GM19035 (cell line): ENCODE data around the gene GRAMD4.
"Not testable (repeated sequence)": the region's sequence is repeated elsewhere in the genome, so short reads cannot be mapped to it uniquely, and the experiment has no call there.

ENCODE experiments used
- ATAC-seq: cut with Tn5 transposase; IDR thresholded peaks from one replicate; pipeline ENCODE4 v1.9.1; 2021; ENCODE audit not compliant: unreplicated experiment

Gene GRAMD4

DNA sequence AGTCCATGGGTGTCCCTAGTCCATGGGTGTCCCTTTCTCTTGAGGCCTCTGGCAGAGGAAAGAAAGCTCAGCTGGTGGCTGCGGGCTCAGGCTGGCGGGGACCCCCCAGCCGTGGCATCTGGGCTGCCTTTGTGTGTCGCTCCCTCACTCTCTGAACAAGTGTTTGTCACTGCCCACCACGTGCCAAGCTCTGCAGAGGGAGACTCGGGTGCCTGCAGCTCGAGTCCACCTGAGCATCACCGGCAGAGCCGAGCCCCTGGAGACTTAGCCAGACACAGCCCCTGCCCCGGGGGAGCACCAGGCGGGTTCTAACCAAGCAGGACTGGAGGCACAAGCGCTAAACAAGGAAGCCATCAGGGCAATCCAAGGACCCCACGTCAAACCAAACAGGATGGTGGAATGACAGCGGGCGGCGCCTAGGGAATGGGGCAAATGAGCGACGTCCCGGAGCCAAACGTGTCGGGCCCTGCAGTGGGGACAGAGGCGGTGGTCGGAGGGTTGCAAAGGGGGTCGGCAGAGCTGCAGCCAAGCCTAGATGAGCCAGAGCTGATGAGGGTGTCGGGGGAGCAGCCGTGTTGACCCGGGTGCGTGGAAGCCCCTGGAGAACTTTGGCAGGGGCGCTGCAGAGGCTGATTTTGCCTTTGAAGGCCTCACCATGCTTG lies 2.1 kb upstream of the GRAMD4 start:
- no peak for ATAC-seq

DNA sequence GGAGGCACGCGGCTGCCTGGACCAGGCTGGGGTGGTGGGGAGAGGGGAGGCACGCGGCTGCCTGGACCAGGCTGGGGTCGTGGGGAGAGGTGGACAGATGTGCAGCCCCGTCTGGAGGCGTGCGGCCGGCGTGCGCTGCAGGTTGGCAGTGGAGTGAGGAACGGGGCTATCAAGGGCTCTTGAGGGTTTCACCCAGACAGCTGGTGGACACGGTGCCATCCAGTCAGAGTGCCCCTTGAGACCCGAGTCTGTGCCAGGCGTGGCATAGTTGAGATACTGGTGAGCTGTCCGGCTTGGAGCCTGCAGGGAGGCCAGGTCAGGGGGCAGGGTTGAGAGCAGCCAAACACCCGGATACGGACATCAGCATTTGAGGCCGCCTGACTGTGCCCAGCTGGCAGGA lies 1.5 kb upstream of the GRAMD4 start:
- ATAC-seq, result no peak

DNA sequence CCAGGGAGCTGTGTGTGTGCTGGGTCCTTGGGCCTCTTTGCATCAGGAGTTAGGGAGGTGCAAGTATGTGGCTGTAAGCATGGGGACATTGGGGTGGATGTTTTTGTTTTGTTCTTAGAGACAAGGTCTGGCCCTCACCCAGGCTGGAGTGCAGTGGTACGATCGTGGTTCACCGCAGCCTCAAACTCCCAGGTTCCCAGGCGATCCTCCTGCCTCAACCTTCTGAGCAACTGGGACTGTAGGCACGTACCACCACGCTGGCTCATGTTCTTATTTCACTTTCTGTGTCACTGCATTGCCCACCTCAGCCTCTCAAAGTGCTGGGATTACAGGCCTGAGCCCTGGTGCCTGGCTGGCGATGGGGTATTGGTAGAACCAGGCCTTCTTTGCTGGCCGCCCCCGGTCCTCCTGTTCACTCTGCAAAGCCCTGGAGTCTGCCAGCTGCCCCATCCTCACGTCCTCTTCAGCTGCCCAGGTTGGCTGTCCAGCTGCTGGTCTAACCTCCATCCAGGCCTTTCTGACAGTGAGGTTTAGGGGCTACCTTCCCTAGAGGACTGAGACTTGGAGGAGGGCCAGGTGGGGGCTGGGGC lies 851 bp upstream of the GRAMD4 start:
- ATAC-seq, result no peak

DNA sequence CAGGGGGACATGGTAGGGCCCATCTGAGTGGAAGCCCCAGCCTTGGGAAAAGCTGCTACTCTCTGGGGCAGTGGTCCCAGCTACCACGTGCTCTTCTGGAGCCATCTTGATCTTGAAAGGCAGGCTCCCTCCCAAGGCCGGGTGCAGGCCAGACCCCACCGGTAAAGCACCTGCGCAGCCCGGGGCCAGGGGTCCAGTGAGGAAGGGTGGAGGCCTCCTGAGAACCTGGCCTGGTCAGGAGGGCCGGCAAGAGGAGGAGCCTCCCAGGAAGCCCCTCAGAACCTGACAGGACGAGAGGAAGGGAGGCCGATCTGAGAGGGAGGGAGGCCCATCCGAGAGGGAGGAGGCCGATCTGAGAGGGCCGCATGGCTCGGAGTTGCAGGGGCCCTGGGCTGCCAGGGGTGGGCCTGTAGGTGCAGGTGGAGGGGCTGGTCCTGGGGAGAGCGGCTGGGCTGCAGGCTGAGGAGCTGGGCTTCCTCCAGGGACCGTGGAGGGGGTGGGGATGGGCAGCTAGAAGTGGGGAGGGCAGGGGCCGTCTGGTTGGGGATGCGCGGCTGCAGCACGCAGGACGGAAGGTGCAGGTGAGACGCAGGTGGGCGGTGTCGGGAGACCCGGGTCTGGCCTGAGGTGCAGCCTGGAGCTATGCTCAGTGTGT lies 529 bp downstream of the GRAMD4 start:
- ATAC-seq, result no peak

DNA sequence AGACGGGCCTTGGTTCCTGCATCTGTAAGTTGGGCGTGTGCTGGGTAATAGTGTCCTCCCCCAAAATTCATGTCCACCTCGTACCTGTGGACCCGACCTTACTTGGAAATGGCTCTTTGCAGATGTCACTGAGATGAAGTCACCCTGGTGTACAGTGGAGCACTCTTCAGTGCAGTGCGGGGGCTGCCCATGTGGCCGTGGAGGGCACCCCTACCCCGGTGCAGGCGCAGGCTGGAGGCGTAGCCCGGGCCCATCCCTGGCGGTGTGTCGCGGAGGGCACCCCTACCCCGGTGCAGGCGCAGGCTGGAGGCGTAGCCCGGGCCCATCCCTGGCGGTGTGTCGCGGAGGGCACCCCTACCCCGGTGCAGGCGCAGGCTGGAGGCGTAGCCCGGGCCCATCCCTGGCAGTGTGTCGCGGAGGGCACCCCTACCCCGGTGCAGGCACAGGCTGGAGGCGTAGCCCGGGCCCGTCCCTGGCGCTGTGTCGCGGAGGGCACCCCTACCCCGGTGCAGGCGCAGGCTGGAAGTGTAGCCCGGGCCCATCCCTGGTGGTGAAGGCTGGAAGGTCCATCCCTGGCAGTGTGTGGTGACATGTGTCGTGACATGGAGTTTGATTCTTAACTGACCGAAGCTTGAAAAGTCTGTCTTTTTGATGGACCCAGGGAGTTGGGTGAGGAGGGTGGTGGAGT lies 1.2 kb downstream of the GRAMD4 start:
- not testable (repeated sequence) for ATAC-seq

DNA sequence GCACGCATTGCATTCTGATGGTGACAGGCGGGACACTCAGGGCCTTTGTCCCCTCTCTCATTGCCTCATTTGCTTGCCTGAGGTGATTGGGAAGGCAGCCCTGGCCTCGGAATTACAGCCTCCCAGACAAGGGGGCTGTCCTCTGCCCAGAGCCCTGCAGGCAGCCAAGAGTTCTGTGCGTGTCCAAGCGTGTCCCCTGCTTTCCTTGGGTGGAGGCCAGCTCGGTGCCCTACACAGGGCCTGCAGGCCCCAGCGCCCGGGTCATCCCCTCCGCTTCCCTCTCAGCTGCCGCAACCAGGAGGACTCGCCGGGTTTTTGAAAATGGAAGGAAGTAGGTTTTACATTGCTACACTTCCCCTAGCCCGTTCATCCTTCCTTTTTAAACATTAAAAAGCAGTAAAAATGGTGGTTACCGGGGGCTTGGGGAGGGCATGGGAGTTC lies 1.9 kb downstream of the GRAMD4 start:
- ATAC-seq, result no peak

DNA sequence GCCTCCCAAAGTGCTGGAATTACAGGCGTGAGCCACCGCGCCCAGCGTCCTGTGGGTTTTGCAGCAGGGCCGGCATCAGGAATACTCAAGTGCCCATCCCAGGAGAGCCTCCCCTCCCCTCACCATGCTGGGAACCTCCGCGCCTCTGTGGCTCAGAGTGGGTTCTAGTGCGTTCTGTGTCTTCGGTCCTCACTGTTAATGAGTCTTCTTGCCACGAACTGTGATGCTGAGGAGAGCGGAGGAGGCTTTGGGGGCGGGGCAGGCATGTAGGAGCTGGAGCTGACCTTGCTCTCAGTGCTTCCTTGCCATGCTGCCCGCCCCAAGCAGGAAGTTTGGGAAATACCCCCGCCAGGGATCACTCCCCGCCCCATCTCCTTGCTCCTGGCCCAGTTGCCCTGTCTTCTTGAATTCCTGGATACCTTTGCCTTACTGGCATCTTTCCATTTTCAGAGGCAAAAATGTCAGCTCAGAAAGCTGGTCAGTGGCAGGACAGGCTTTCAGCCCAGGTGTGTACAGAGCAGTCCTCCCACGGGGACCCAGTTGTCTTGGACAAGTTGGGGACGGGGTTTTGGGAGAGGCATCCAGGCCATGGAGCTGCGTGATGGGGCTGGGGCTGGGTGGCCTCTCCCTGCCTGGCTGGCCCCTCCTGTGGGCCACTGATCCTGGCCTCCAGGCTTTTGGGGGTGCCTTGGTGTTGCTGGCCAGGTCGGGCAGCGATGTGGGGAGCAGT lies 5.1 kb downstream of the GRAMD4 start:
- no peak for ATAC-seq

DNA sequence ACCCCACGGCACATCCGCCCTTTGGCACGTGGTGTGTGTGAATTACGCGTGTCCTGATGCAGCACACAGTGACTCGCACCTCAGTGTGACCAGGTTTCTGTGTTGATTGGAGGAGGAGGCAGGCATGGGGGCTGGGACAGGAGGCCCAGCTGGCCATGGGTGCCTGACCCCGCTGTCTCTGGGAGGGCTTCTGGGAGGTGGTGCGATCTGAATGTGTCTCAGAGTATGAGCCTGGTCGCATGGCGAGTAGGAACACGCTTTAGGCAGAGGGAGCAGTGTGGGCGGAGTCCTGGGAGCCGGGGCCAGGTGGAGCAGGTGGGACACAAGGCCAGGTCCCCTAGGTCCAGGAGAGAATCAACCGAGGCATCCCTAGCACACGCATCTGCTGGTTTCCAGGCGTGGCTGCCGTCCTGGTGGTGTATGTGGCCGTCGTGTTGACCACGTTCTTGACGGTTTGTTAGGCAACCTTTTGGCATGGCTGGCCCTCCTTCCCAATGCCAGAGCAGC lies 5.7 kb downstream of the GRAMD4 start:
- no peak for ATAC-seq

DNA sequence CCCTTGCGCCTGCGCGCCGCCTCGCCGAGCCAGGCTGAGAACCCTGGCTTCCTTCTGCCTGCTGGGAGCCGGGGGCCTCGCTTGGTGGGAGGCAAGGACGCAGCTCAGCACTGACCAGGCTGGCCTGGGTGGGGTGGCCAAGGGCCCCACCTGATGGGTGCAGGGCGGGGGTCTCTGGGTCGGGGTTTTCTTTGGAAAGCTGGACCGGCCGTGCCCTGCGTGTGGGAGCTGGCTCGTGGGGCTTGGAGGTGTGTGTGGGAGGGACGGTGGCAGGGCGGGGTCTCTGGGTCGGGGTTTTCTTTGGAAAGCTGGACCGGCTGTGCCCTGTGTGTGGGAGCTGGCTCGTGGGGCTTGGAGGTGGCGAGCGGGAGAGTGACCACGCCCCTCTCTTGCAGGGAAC lies 6.2 kb downstream of the GRAMD4 start:
- ATAC-seq, result no peak

DNA sequence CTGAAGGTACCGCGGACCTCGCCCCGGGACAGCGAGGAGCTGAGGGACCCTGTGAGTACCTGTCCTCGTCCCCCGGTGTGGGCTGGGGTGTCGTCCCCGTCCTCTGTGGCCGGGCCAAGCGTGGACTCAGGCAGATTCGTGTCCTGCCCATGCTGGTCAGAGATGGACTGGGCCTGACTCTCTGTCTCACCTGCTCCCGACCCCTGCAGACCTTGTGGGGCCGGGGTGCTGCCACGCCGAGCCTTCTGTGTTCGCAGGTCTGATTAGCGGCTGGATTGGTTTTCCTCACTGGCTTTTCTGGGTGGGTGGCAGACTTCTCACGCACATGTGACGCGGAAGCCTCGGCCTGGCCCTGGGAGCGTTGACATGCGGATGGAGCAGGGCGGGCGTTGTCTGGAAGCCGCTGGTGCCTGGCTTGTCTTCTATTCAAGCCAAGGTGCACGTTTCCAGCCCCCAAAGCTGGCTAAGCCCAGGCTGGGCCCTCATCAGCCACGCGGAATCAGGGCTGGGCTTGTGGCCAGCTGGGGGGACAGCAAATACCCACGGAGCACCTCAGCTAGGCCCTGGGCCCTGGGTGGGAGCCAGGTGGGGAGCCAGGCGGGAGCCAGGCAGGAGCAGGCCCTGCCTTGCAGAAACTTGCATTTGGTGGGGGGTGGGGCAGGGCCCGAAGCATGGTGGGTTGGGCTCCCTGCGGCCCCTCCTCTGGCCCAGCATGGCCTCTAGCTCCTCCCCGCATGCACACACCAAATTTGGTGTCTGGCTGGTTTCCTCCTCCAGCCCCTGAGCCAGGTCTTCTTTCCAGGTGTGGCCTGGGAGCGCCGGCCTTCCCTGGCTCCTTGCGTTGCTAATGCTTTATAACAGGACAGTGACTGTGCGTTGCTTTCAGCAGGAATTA lies 7.0 kb downstream of the GRAMD4 start:
- ATAC-seq, result no peak

DNA sequence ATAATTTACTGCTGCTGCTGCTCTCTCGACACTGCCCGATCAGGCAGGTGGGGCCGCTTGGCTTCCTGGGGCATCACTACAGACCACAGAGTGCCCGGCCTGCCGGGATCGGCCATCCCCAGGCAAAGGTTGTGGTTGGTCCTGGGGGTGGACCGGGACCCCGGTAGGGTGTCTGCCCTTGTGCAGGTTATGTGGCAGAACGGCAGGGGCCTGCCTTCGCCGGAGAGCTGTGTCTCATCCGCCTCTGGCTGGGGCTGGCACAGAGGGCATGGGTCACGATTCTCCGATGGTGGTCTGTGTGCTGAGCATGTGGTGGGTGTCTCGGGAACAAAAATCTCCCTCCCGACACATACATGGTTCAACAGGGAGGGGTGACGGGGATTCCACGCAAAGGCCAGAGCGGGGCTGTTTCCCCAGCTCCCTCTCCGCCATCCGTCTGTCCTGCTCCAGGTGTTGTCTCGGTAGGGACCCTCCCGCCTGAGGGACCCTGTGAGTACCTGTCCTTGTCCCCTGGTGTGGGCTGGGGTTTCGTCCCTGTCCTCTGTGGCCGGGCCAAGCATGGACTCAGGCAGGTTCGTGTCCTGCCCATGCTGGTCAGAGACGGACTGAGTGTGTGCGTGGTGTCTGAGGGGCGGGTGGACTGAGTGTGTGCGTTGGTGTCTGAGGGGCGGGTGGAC lies 7.8 kb downstream of the GRAMD4 start:
- ATAC-seq, result no peak

DNA sequence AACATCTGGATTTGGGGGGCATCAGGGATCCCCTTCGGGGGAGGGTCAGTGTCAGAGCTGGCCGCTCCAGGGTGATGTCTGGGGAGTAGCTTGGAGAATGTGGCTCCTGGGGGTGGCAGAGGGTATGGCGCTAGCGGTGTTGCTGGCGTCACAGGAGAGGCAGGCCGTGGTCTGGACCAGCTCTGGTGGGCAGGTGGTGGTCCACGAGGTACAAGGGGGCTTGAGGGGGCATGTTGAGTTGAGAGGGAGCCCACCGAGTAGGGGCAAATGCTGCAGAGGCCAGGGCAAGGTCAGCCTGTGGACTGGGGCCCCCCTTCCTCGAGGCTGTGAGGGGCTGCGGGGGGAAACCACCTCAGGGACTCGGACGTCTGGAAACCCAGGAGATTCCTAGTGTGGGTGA lies 8.6 kb downstream of the GRAMD4 start:
- no peak for ATAC-seq

DNA sequence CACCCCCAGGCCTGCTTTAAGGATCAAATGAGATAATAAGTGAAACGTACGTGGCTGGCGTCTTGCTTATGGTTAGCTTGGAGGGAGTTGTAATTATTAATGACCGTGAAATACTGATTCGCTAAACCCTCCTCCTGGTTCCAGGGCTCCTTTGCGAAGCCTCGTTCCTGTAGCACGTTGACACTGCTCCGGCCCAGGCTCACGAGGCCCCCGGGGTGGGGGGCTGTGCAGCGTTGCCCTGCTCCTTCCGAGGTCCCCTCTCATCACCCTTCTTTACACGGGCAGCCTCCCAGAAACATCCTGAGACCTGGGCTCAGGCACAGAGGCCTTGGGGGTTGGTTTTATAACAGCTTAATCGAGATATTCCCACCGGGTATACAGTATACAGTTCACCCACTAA lies 9.1 kb downstream of the GRAMD4 start:
- no peak for ATAC-seq

DNA sequence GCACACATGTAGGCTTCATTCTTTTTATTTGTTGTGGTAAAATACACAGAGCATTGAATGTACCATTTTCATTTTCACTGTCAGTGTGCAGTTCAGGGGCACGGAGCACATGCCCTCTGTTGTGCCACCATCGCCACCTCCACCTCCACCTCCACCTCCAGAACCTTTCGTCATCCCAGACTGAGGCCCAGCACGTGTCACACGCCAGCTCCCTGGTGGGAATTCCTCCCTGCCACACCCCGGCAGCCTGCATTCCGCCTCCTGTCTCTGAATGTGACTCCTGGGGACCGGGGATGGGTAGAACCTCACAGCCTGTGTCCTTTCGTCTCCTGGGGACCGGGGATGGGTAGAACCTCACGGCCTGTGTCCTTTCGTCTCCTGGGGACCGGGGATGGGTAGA lies 10.9 kb downstream of the GRAMD4 start:
- no peak for ATAC-seq

DNA sequence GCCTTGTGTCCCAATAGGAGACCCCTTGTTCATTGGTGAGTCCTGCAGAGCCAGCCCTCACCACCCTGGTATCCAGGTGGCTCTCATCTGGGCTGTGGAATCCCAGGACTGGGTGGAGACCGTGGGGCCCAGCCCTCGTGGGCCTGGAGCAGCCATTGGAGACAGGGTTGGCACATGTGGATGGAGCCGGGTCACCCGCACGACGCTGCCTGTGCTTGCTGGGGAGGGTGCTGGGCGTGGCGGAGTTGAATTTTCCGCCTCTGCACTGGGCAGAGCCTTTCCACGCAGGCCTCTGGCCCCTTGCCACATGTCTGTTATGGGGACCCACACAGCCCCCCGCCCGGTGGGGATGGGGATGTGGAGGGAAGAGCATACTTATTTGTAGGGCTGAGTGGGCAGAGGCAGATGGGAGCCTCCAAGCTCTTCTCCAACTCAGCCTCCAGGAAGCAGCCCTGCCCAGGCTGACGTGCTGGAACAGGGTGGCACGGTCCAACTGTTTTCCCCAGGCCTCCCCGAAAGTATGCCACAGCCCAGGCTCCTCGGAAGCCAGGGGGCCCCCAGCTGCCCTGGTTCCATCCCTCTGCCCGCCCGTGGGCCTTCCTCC lies 12.6 kb downstream of the GRAMD4 start:
- ATAC-seq, result no peak

DNA sequence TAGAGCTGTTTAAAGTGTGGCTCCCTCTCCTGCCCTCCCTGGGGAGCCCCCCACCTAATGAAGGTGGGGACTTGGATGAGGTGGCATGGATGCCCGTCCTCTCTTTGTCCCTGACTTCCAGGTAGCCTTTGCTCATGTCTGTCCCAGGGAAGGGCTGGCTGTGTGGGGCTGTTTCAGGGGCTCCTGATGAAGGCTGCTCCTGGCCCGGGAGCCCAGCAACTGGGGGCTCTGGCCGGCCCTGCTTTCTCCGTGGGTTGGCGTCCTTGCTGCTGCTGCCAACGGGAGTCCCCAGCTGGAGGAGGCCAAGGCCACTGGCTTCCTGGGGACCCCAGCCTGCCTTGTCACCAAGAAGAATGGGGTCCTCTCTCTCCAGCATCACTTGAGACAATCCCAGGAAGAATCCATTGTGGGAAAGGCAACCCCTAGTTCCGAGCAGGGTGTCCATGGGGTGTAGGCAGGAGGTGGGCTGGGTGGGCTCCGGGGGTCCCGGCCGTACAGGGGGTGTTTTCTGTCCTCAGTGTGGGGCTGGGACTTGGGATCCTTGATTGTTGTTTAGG lies 13.2 kb downstream of the GRAMD4 start:
- no peak for ATAC-seq

DNA sequence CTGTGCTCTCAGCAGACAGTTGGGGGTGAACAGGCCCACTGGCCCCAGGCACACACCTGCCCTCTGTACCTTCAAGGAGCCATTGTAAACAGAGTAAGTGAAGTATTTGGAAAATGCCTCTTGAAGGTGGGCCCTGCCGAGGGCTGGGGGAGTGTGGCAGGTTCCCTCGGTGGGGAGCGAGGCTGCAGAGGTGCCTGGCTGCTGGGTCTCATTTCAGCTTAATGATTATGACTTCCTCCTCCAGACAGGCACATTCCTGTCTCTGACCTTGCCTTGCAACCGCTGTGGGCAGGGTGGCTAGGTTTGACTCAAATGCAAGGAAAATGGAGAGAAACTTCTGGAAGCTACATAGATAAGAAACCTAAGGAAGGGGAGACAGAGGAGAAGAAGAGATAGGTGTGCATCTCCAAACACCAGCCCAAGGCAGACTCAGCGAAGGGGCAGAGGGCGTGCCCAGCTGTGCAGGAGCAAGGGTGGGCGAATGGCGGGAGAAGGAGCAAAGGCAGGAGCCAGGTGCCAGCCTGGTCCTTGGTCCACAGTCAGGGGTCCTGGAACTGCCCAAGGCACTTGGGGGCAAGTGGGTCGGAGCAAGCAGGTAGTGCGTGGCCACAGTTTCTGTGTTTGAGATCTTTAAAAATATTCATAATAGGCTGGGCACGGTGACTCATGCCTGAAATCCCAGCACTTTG lies 14.0 kb downstream of the GRAMD4 start:
- no peak for ATAC-seq

DNA sequence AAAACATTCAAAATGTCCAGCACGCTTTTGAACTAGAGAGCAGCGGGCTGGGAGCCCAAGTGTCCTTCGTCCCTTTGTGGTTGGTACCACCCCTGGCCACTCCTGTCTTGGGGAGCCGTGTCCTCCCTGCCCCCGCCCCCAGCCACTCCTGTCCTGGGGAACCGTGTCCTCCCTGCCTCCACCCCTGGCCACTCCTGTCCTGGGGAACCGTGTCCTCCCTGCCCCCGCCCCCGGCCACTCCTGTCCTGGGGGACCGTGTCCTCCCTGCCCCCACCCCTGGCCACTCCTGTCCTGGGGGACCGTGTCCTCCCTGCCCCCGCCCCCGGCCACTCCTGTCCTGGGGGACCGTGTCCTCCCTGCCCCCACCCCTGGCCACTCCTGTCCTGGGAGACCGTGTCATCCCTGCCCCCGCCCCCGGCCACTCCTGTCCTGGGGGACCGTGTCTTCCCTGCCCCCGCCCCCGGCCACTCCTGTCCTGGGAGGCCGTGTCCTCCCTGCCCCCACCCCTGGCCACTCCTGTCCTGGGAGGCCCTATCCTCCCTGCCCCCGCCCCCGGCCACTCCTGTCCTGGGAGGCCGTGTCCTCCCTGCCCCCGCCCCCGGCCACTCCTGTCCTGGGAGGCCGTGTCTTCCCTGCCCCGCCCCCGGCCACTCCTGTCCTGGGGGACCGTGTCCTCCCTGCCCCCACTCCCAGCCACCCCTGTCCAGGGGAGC lies 14.9 kb downstream of the GRAMD4 start:
- not testable (repeated sequence) for ATAC-seq
